BE2C (cell line): ENCODE measurements around the gene NFIC.

Experiments used
- DNase-seq: peaks from one replicate; pipeline ENCODE4 v3.0.0-alpha.2; 2020
- H3K27me3 ChIP-seq: fragments of 250-450 bp; sonication (Bioruptor Pico); 2 replicates; pipeline ENCODE4 v1.5.1; 2020; ENCODE audit warnings: mild to moderate bottlenecking
- H3K36me3 ChIP-seq: fragments of 250-450 bp; sonication (Bioruptor Pico); 2 replicates; pipeline ENCODE4 v1.5.1; 2020; ENCODE audit warnings: mild to moderate bottlenecking
- H3K4me1 ChIP-seq: fragments of 250-450 bp; sonication (Bioruptor Pico); 2 replicates; pipeline ENCODE4 v1.5.1; 2020
- H3K4me3 ChIP-seq: 2 replicates; pipeline ENCODE4 v1.5.1; 2011; ENCODE audit warnings: low read depth, low read length
- H3K9me3 ChIP-seq: fragments of 250-450 bp; sonication (Bioruptor Pico); 2 replicates; pipeline ENCODE4 v1.5.1; 2020
- TF ChIP-seq, protein P1 (sequence below): IDR thresholded peaks from 2 replicates; pipeline ENCODE4 v1.5.1; 2012; ENCODE audit warnings: mild to moderate bottlenecking, low read depth, low read length

The NFIC gene

GRCh38 chr19:3335431-3336350 is 30.7 kb upstream of the NFIC start:
- H3K4me1 ChIP-seq, result no peaks in the 10 kb centered on the region
- no peaks in the 10 kb centered on the region for H3K36me3 ChIP-seq
- H3K4me3 ChIP-seq, result no peak overlapping the region
- DNase-seq, result no peak
- H3K9me3 ChIP-seq, result no peaks in the 10 kb centered on the region
- peaks cover 7% of the 10 kb centered on the region; the same call in 1 of the 2 replicates for H3K27me3 ChIP-seq
- TF ChIP-seq, protein P1, sequence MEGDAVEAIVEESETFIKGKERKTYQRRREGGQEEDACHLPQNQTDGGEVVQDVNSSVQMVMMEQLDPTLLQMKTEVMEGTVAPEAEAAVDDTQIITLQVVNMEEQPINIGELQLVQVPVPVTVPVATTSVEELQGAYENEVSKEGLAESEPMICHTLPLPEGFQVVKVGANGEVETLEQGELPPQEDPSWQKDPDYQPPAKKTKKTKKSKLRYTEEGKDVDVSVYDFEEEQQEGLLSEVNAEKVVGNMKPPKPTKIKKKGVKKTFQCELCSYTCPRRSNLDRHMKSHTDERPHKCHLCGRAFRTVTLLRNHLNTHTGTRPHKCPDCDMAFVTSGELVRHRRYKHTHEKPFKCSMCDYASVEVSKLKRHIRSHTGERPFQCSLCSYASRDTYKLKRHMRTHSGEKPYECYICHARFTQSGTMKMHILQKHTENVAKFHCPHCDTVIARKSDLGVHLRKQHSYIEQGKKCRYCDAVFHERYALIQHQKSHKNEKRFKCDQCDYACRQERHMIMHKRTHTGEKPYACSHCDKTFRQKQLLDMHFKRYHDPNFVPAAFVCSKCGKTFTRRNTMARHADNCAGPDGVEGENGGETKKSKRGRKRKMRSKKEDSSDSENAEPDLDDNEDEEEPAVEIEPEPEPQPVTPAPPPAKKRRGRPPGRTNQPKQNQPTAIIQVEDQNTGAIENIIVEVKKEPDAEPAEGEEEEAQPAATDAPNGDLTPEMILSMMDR, result no peak

GRCh38 chr19:3336351-3336679 is 30.1 kb upstream of the NFIC start:
- Histone ChIP-seq H3K4me3 (no peak overlapping the region), H3K4me1 (no peaks in the 10 kb centered on the region), H3K36me3 (no peaks in the 10 kb centered on the region), H3K9me3 (no peaks in the 10 kb centered on the region), H3K27me3 (peaks cover 7% of the 10 kb centered on the region; the same call in 1 of the 2 replicates)
- DNase-seq, result no peak
- TF ChIP-seq, protein P1, result no peak

- TF ChIP-seq, protein P1, result no peak
- peaks cover 7% of the 10 kb centered on the region; the same call in 1 of the 2 replicates for H3K27me3 ChIP-seq
- H3K4me3 ChIP-seq, result no peak overlapping the region
- no peak for DNase-seq
- no peaks in the 10 kb centered on the region for H3K4me1 ChIP-seq
- no peaks in the 10 kb centered on the region for H3K36me3 ChIP-seq
- H3K9me3 ChIP-seq, result no peaks in the 10 kb centered on the region
These were observed 29.5 kb upstream of the NFIC start for GRCh38 chr19:3336680-3337523.

- TF ChIP-seq, protein P1, result no peak
- DNase-seq, result no peak
These were observed 27.7 kb upstream of the NFIC start for GRCh38 chr19:3338541-3339181.

DNA sequence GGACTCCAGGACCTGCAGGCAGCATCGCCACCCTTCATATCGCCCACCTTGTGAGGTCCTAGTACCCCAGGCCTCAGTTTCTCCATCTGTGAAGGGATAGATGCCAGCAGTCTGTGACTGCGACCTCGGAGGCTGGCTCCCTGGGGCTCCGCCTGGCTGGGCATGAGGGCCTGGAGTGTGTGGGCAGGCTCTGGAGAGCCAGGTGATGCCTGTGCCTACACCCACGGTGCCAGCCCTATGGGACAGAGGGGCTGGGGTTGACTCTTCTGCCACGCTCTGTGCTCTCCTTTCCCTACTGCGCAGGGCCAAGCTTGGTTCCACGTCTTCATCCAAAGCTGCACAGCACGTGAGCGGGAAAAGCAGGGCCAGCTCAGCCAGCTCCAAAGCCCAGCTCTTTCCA is 26.0 kb upstream of the NFIC start:
- H3K27me3 ChIP-seq, result no peaks in the 10 kb centered on the region
- no peaks in the 10 kb centered on the region for H3K4me1 ChIP-seq
- no peak for DNase-seq
- H3K36me3 ChIP-seq, result no peaks in the 10 kb centered on the region
- no peaks in the 10 kb centered on the region for H3K9me3 ChIP-seq
- TF ChIP-seq, protein P1, result no peak
- no peak overlapping the region for H3K4me3 ChIP-seq

More at GRCh38 chr19:3338541-3339181, 27.7 kb upstream of the NFIC start:
- Histone ChIP-seq H3K4me3 (no peak overlapping the region), H3K4me1 (no peaks in the 10 kb centered on the region), H3K27me3 (no peaks in the 10 kb centered on the region), H3K36me3 (no peaks in the 10 kb centered on the region), H3K9me3 (no peaks in the 10 kb centered on the region)
